ENCODE data around the gene ABCA8.

GRCh38 chr17:68868708-68869107, 86.5 kb downstream of the ABCA8 start:
- TF ChIP-seq MYC (IDR thresholded peaks at IDR 0.05; ENCODE audit: borderline replicate concordance, low read length) (no peak), CTCF (IDR thresholded peaks at IDR 0.05) (no peak), HDAC2 (IDR thresholded peaks at IDR 0.05) (no peak), NPAS2 (CRISPR knock-in tag; IDR thresholded peaks at IDR 0.05; ENCODE audit: borderline replicate concordance) (no peak), POLR2A (IDR thresholded peaks at IDR 0.05; ENCODE audit: low read length) (no peak), ESRRA (IDR thresholded peaks at IDR 0.05; ENCODE audit: borderline replicate concordance, low read length) (no peak), EP300 (IDR thresholded peaks at IDR 0.05) (no peak), REST (IDR thresholded peaks at IDR 0.05) (no peak), HOXA7 (CRISPR knock-in tag; IDR thresholded peaks at IDR 0.05) (no peak), RFX5 (IDR thresholded peaks at IDR 0.05) (no peak), FOSL2 (IDR thresholded peaks at IDR 0.05) (no peak), FOSL2 (CRISPR knock-in tag; IDR thresholded peaks at IDR 0.05) (no peak), MAFK (IDR thresholded peaks at IDR 0.05; ENCODE audit: partially characterized antibody) (no peak), CHD2 (IDR thresholded peaks at IDR 0.05; ENCODE audit: low read length, partially characterized antibody) (no peak)
